NCI-H1694 (cell line): Measurements from ENCODE around the gene SUFU.
"Not testable (repeated sequence)": the region's sequence is repeated elsewhere in the genome, so short reads cannot be mapped to it uniquely, and the experiment has no call there.

ENCODE experiments used
- DNase-seq: peaks from one replicate; lab custom pipeline; 2025; lab: John Stamatoyannopoulos, UW

SUFU gene

DNA sequence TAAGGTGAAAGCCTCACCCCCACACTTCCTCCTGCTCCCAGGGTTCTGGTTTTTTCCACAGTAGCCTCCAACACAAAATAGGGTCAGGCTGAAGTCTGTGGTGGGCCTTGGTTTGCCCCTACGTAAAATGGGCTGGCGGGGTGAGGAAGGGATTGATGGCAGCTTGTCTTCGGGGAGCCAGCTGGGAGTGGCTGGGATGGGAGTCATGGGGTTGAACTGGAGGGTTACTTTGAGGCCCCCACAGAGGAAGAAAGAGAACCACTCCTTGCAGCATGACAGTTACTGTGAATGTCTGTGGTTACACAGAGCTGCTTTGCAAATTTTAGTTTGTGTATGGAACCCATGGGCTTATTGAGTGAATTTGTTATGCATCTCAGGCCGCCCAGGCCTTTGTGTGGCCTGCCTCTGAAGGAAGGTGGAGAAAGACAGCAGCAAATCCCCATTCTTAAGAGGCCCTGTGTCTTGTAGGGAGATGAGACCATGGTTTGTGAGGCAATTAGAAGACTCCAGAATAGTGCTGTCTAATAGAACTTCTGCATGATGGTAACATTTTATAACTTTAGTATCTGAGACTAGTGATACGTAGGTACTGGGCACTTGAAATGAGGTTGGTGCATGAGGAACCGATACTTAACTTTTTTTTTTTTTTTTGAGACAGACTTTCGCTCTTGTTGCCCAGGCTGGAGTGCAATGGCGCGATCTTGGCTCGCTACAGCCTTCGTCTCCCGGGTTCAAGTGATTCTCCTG is 148.6 kb downstream of the SUFU start:
- no peak for DNase-seq

DNA sequence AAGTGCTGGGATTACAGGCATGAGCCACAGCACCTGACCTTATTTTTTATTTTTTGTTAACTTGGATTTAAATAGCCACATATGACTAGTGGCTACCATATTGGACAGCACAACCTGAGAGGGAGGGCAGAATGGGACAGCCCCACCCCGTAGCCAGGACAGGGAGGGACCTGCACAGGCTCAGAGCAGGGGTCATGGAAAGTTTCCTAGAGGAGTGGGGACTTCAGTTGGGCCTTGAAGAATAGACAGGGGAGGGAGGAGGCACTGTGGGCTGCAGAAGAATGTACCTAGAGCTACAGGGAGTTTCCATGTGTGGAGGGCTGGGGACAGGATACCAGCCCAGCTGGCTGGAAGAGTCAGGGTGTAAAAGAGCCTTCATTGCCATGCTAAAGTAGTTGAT is 149.3 kb downstream of the SUFU start:
- DNase-seq, result no peak

DNA sequence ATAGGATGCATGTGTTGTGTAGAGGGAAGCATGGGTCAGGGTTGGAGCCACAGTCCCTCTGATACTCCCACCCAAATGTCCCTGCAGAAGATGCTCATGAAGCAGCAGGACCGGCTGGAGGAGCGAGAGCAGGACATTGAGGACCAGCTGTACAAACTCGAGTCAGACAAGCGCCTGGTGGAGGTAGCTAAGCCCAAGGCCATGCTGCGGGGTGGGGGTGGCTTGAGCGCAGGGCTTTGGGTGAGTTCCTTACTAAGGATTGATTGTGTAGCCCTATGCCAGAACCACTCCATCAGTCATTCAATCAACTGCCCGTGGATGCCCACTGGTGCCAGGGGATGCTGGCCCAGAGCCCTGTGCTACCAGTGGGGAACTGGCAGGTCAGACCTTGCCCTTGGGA is 150.8 kb downstream of the SUFU start:
- no peak for DNase-seq

DNA sequence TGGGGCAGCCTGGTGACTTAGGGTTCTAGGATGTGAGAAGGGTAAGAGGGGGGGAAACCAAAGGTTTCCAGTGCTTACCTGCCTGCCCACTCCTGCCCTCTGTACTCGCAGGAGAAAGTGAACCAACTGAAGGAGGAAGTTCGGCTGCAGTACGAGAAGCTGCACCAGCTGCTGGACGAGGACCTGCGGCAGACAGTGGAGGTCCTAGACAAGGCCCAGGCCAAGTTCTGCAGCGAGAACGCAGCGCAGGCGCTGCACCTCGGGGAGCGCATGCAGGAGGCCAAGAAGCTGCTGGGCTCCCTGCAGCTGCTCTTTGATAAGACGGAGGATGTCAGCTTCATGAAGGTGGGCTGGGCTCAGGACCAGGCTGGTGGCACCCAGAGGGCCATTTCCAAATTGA is 151.2 kb downstream of the SUFU start:
- DNase-seq, result no peak

DNA sequence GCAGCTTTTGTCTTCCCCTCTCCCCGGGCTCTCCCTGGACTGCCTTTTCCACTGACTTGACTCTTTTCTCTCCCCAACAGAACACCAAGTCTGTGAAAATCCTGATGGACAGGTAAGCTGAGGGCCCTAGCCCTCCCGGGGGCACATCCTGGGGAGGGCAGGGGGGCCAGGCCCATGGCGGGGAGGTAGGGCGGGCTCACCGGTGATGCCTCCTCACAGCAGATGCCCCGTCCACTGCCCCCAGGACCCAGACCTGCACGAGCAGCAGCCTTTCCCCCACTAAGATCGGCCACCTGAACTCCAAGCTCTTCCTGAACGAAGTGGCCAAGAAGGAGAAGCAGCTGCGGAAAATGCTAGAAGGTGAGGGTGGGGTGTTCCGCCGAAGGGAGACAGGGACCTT is 152.3 kb downstream of the SUFU start:
- no peak for DNase-seq

DNA sequence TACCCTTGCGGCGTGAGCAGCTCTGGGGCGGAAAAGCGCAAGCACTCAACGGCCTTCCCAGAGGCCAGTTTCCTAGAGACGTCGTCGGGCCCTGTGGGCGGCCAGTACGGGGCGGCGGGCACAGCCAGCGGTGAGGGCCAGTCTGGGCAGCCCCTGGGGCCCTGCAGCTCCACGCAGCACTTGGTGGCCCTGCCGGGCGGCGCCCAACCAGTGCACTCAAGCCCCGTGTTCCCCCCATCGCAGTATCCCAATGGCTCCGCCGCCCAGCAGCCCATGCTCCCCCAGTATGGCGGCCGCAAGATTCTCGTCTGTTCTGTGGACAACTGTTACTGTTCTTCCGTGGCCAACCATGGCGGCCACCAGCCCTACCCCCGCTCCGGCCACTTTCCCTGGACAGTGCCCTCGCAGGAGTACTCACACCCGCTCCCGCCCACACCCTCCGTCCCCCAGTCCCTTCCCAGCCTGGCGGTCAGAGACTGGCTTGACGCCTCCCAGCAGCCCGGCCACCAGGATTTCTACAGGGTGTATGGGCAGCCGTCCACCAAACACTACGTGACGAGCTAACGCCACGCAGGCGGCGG is 153.1 kb downstream of the SUFU start:
- DNase-seq, result no peak

DNA sequence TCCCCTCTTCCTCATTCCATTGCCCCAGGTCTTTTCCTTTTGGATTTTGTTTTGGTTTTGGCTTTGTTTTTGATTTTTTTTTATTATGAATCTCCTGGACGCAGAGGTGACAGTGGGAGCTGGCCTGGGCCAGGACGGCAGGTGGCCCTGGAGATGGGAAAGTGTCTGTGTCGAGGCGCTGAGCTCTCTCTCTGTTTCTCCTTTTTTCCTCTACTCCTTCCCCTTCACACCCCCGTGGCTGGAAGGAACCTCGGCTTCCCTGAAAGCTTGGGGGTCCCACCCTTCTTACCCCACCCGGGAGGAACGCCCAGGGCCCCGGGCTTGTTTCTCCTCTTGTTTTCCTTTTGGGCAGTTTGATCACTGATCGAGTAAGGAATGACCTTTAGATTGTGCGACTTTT is 153.7 kb downstream of the SUFU start:
- no peak for DNase-seq

DNA sequence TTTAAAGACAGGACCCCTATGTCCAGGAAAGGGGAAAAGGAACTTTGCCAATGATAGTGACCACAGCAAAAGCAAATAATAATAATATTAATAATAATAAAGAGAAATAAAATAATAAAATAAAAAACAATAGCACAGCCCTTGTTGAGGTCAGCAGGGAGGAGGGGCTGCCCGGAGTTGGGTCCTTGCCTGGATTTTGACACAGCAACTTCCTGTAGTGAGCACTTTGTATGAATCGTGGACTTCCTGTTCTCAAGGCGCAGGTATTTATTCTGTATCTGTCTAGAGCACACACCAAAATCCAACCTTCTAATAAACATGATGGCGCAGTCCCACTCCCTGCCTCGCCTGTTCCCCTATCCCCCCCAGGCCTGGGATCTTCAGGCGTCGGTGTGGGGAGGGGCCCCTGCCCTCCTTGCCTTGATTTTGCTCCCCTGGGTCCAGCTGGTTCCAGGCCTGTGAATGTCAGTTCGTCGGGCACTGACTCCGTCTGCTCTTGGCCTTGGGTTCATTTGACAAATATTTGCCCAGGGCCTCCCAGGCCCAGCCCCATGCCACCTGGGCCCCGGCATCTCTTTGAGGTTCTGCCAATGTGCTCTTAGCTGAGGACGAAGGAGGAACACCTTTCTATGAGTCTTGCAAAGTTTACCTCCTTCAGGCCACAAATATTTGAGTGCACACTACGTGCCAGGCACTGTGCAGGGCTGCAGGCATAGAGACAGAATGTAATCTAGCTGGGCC is 154.4 kb downstream of the SUFU start:
- no peak for DNase-seq

DNA sequence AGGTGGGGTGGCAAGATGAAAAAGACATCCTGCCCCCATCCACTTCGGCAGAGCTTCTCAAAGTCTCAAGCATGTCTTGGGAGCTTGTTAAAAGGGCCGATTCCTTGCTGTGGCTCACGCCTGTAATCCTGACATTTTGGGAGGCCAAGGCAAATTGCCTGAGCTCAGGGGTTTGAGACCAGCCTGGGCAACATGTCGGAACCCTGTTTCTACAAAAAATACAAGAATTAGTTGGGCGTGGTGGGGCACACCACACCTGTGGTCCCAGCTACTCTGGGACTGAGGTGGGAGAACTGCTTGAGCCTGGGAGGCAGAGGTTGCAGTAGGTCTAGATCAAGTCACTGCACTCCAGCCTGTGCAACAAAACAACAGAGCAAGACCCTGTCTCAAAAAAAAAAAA is 155.0 kb downstream of the SUFU start:
- no peak for DNase-seq

DNA sequence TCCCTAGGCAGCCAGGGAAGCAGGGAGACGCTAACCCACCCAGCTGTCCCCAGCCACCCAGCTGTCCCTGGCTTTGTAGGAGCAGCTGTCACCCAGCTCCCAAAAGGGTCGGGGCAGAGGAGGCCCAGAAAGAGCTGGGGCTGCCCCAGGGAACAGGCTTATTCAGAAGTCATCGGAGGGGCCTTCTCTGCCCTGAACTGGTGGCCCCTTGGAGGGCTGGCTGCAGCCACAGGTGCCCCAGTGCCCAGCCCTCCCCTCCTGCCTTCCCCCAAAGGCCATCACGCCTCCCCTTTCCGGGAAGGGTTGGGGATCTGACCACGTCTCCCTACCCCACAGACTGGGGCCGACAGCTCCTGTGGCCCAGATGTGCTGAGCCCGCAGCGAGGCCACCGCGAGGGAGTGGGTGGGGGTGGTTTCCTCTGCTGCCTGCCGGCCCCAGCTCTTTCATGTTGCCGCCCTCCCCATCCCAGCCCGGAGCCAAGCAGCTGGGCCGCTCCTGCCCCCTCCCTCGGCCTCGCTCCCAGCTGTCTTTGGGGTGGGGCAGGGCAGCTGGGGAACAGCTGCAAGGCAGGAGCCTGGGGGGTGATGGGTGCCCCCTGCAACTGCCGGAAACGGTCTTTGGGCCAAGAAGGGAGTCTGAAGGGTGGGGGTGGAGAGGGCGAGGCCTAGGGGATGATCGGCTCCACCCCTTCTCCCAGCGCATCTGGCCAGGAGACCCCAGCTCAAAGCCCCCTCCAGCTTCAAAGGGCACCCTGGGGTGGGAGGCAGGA is 157.3 kb downstream of the SUFU start:
- peak; percentile 63 for DNase-seq

DNA sequence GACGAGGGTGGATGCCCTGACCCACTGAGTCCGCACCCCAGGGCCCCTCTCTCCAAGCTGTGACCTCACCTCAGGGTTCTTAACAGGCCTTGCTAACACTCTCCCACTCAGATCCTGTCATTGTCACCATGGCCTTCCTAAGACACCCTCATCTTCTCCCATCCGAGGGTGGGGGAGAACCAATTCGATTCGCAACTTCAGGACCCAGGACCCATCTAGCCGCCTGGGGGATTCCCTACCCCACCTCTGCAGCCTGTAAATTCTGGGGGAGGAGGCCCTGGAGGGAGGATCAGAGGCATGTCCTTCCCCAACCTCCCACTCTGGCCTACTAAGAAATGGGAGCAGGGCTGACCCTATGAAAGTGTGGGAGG is 157.9 kb downstream of the SUFU start:
- DNase-seq, result no peak

DNA sequence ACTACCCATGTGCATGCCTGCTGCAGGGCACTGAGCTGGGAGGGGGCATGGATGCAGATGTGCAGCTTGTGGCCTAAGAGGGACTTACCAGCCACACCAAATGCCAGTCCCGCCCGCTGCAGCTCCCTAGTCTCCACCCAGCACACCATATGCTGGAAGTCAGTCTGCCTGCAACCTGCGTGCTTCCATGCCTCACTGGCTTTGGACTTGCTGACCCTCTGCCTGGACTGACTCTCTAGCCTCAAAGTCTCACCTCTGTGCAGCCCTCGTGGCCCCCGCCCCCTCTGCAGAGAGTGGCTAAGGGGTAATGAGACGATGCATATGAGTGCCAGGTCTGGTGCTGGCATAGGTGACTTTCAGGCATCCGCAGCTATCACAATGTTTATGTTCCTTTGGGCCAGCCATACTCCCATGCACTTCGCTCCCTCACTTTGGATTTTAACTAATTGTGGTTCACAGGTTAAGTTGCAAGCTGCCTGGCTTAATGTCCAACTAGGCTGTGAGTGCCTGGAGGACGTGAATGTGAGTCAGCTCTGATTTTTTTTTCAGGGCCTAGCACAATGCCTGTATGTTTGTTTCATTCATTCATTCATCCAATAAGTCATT is 162.2 kb downstream of the SUFU start:
- DNase-seq, result no peak

DNA sequence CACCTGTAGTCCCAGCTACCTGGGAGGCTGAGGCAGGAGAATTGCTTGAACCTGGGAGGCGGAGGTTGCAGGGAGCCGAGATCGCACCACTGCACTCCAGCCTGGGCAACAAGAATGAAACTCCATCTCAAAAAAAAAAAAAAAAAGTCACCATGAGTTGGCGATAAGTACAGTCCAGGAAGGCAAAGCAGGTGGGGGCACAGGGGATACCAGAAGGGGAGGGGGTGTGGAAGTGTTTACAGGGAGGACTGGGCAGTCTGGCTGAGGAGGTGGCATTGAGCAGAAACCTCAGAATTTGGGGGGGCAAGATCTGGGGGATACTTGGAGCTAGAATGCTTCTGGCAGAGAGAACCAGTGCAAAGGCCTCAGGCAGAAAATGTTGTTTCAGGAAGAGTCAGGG is 163.6 kb downstream of the SUFU start:
- DNase-seq, result not testable (repeated sequence)

DNA sequence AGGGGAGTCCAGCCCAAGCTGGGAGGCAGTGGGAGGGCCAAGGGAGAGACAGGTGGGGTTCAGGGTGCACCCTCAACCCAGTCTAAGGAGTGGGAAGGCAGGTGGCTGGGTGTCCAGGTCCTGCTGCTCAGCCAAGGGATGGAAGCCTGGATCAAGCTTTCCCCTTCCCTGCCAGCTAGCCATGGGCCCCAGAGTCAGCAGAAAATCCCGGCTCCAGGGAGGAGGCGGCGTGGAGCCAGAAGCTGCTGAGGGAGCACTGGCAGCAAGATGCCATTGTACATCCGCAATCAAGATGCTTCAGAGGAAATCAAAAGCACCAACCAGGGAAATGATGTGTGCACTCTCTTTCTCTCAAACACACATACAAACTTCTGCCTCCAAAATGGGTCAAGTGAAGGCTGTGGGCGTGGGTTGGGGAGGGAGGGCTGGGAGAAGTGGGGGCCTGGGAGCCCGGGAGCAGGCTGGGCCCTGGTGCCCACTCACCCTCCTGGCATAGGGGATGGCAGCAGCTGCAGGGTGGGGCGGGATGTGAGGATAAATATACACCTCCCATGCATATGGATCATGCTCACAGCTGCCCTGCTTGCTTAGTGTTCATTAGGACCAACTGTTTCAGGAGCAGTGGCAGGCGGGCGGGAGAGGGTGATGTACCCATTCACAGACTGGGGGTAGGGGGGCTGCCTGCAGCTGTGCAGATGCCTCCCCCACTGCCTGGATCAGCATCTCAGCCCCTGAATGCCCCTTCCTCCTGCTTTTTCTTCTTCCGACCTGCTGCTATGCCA is 164.7 kb downstream of the SUFU start:
- DNase-seq, result peak; percentile 70

DNA sequence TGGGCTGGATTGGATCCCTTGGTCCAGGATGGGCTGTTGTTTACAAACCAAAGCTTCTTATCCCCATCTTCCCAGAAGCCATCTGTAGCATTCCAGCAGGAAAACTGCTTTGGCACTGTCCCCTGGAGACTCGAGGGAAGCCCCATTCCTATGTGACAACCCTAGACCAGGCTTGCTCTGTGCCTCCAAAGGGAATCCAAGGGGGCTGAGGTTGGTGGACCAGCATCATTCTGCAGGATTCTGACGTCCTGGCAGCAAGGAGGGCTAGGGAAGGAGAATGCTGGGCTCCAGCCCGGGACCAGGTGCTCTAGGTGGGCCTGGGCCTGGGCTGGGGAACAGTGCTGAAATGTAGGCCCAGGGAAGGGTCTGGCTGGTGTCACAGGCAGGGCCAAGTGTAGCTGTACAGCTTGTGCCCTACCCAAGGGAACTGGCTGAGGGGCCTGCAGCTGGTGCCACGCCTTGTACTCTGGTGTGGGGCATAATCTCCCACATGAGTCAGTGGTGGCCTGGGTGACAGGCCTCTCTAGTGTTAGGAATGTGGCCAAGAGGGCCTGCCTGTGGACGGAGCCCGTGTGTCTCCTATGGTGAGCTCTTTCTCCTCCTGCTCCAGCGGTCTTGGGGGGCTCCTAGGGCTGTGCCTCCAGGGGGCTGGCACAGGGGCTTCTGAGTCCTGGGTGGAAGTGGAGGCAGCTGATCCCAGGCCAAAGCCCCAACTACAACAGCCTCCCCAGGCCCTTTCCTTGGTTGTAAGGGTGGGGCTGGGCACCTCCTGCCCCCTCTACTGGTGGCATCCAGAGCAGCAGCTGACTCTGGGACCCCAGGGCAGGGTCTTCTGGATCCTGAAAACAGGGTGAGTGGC is 165.7 kb downstream of the SUFU start:
- DNase-seq, result peak; percentile 20

DNA sequence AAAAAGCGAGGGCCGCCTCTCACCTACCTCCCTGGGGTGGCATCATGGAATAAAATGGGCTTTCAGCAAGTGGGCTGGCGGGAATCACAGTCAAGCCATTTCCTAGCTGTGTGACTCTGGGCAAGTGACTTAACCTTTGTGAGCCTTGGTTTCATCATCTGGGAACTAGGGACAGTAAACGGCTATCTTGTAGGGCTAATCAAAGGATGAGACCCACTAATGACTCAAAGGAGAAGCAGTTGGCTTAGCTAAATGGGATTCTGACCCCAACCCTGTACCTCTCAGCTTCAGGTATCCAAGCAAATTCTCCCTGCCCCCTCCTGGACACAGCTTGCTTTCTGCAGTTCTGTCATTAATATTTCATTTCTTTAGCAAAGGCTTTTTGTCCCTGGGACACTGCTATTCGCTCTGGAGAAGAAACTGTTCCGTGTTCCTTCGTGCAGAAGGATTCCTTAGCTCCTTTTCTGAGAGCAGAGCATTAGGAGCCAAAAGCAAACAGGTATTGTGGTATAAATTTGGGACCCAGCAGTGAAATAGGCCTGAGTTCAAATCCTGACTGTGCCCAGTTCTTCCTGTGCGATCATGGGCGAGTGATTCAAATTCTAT is 166.4 kb downstream of the SUFU start:
- DNase-seq, result no peak

DNA sequence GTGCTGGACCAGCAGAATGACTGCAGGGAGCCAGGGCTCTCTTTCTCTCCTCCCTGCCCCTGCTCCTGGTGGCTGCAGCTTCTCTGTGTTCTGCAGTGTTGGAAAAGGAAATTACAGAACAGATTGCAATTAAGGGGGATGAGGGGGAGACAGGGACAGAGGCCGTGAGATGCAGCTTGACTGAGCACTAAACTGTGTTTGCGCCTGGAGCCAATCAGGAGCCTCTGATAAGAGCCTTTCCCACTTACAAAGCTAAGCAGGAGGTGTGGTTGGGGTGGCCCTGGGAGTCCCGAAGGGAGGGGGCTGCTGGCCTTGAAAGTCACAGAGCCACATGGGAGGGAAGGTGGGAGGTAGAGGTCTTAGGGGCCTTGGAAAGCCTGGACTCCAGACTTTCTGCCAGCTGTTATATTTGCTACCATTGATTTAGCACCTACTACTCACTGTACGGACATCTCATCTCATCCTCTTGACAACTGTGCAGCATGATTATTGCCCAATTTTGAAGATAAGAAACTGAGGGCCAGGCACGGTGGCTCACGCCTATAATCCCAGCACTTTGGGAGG is 167.2 kb downstream of the SUFU start:
- peak; percentile 77 for DNase-seq

DNA sequence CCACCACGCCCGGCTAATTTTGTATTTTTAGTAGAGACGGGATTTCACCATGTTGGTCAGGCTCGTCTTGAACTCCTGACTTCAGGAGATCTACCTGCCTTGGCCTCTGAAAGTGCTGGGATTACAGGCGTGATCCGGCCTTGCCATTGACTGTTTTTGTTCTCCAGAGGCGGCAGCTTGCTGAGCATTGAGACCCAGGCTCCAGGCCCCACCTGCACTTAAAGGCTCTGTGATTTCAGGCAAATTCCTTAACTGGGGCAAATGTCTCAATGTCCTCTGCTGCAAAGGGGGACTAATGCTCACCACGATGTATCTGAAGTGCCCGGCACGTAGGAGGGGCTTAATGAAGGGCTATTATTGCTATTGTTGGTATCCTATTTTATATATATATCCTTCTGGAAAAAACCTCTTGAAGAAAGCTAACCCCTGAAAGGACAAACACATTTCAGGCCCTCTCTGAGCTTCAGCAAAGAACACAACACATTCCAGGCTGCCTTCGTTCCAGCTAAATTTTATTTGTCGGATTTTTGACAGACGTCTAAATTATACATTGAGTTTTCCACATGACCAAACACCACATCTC is 169.6 kb downstream of the SUFU start:
- DNase-seq, result no peak

DNA sequence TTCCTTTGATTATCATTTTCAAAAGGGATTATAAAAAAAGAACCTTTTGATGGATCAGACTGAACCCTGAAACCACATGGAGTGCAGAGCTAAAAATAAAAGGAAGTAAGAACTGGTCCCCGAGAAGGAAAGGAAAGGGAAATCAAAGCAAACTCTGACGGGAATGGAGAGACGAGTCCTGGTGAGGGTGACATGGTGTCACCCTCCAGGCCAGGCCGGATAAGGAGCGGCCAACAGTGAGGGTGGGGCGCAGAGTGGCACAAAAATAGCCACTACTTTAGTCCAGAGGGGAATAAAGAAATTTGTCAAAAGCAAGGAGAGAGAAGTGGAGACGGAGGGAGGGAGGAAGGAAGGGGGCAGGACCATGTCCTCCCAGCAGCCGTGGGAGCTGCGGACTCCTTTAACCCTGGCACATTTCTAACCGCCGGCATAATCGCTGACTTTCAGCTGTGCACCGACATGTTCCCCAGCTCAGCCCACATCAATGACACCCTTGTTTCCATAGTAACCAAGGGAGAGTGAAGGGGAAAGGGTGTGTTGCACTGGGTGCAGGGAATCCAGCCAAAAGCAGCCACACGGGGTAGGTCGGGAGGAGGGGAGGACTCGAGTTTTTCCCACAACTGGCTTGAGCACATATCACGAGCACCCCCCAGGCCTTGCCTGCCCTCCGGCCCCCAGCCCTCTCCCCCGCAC is 170.2 kb downstream of the SUFU start:
- peak; percentile 66 for DNase-seq
